GM19193 (cell line): Measurements from ENCODE around the gene GCC1.

Experiments used
- POLR2A ChIP-seq: IDR thresholded peaks from 4 replicates; pipeline ENCODE4 v1.6.1; 2011; ENCODE audit not compliant: insufficient read depth, insufficient read length; ENCODE audit errors: extremely low read depth

The GCC1 gene

GRCh38 chr7:127571741-127572505 is 13.5 kb downstream of the GCC1 start:
- no peak for TF ChIP-seq POLR2A

- no peak for TF ChIP-seq POLR2A
Observed at GRCh38 chr7:127566242-127566641, 19.2 kb downstream of the GCC1 start.

- TF ChIP-seq POLR2A, result no peak
Observed at GRCh38 chr7:127557803-127558202, 27.6 kb downstream of the GCC1 start.

GRCh38 chr7:127556404-127556803 is 29.0 kb downstream of the GCC1 start:
- no peak for TF ChIP-seq POLR2A

GRCh38 chr7:127551941-127552340 is 33.5 kb downstream of the GCC1 start:
- no peak for TF ChIP-seq POLR2A

GRCh38 chr7:127550247-127550646 is 35.1 kb downstream of the GCC1 start:
- TF ChIP-seq POLR2A, result no peak

- TF ChIP-seq POLR2A, result no peak
Observed at GRCh38 chr7:127546313-127546712, 39.1 kb downstream of the GCC1 start.

- no peak for TF ChIP-seq POLR2A
Observed at GRCh38 chr7:127541548-127541947, 43.8 kb downstream of the GCC1 start.

- no peak for TF ChIP-seq POLR2A
Observed at GRCh38 chr7:127539116-127539515, 46.3 kb downstream of the GCC1 start.

GRCh38 chr7:127536741-127537140 is 48.7 kb downstream of the GCC1 start:
- TF ChIP-seq POLR2A, result no peak

- TF ChIP-seq POLR2A, result no peak
Observed at GRCh38 chr7:127536394-127536691, 49.1 kb downstream of the GCC1 start.

- no peak for TF ChIP-seq POLR2A
Observed at GRCh38 chr7:127535546-127536393, 49.6 kb downstream of the GCC1 start.

GRCh38 chr7:127534636-127535035 is 50.8 kb downstream of the GCC1 start:
- no peak for TF ChIP-seq POLR2A

GRCh38 chr7:127532736-127533135 is 52.7 kb downstream of the GCC1 start:
- no peak for TF ChIP-seq POLR2A

- TF ChIP-seq POLR2A, result no peak
Observed at GRCh38 chr7:127532151-127532550, 53.2 kb downstream of the GCC1 start.
